HG02870 (cell line): Measurements from ENCODE around the gene PGAM2.
"Not testable (repeated sequence)": the region's sequence is repeated elsewhere in the genome, so short reads cannot be mapped to it uniquely, and the experiment has no call there.

Experiments
- ATAC-seq: cut with Tn5 transposase; IDR thresholded peaks from one replicate; pipeline ENCODE4 v1.9.1; 2021; ENCODE audit warnings: mild to moderate bottlenecking, moderate library complexity; ENCODE audit not compliant: unreplicated experiment

The PGAM2 gene

GRCh38 chr7:44052771-44053365, 12.5 kb downstream of the PGAM2 start:
- no peak for ATAC-seq

GRCh38 chr7:44051611-44052220, 13.7 kb downstream of the PGAM2 start:
- ATAC-seq: no peak

GRCh38 chr7:44050915-44051560, 14.3 kb downstream of the PGAM2 start:
- ATAC-seq: no peak

GRCh38 chr7:44050121-44050914, 15.0 kb downstream of the PGAM2 start:
- no peak for ATAC-seq

GRCh38 chr7:44048031-44048795, 17.2 kb downstream of the PGAM2 start:
- no peak for ATAC-seq

- ATAC-seq: peak; percentile 36
Measured at GRCh38 chr7:44046321-44047061, 18.9 kb downstream of the PGAM2 start.

GRCh38 chr7:44045226-44046014, 19.9 kb downstream of the PGAM2 start:
- ATAC-seq: no peak

GRCh38 chr7:44044315-44045225, 20.8 kb downstream of the PGAM2 start, which contains the start of gene DBNL:
Gene DBNL, plus strand, starts transcription at chr7:44044702. Its CDS starts 36 bp downstream, at chr7:44044738.
- ATAC-seq: peak; percentile 68

- no peak for ATAC-seq
Measured at GRCh38 chr7:44043902-44044301, 21.5 kb downstream of the PGAM2 start.

- ATAC-seq: no peak
Measured at GRCh38 chr7:44042221-44042620, 23.1 kb downstream of the PGAM2 start.

- ATAC-seq: peak; percentile 20
Measured at GRCh38 chr7:44040493-44040891, 24.9 kb downstream of the PGAM2 start.

GRCh38 chr7:44039800-44040492, 25.4 kb downstream of the PGAM2 start:
- ATAC-seq: peak; percentile 5

GRCh38 chr7:44038961-44039558, 26.3 kb downstream of the PGAM2 start:
- peak; percentile 60 for ATAC-seq

- not testable (repeated sequence) for ATAC-seq
Measured at GRCh38 chr7:44038553-44038952, 26.8 kb downstream of the PGAM2 start.

GRCh38 chr7:44037951-44038350, 27.4 kb downstream of the PGAM2 start:
- not testable (repeated sequence) for ATAC-seq

- not testable (repeated sequence) for ATAC-seq
Measured at GRCh38 chr7:44036364-44036763, 29.0 kb downstream of the PGAM2 start.
